Natural killer cell treated with Interleukin-12 subunit alpha and Interleukin-12 subunit beta and Interleukin-15 and Interleukin-18, amount 100 ng/mL, for 72 hours (primary cell): Measurements from ENCODE around the gene ARHGEF40. TPM values are rescaled to one million over a fixed set of nuclear protein-coding genes. Genes with fewer than 3 reads are reported as not detected.

Source experiments
- ATAC-seq, 2 donors: fragments of 150-1000 bp; cut with Tn5 transposase in 1 of 2; sonication (Bioruptor Pico), chemical (Tn5 transposase) in 1 of 2; 2 replicates each; pipeline ENCODE4 v1.10.0; 2021
- DNase-seq: peaks from one replicate; pipeline ENCODE4 v3.0.0; 2022; ENCODE audit warnings: low spot score
- H3K27ac Mint-ChIP-seq, 2 donors: 1 replicate in 1 of 2; 2 replicates in 1 of 2; pipeline ENCODE4 v1.8.0; 2022; ENCODE audit warnings: mixed read lengths in 2 of 2, mild to moderate bottlenecking in 1 of 2, moderate library complexity in 1 of 2
- H3K27me3 Mint-ChIP-seq, 2 donors: 1 replicate in 1 of 2; 2 replicates in 1 of 2; pipeline ENCODE4 v1.8.0; 2022; ENCODE audit warnings: mixed read lengths in 2 of 2
- H3K36me3 Mint-ChIP-seq: one replicate; pipeline ENCODE4 v1.8.0; 2022; ENCODE audit warnings: mixed read lengths
- H3K4me1 Mint-ChIP-seq, 2 donors: 1 replicate in 1 of 2; 2 replicates in 1 of 2; pipeline ENCODE4 v1.8.0; 2022; ENCODE audit warnings: low read depth in 2 of 2, mixed read lengths in 2 of 2, mild to moderate bottlenecking in 1 of 2
- H3K4me3 Mint-ChIP-seq: one replicate; pipeline ENCODE4 v1.8.0; 2022; ENCODE audit warnings: mixed read lengths
- H3K9me3 Mint-ChIP-seq: 2 replicates; pipeline ENCODE4 v1.8.0; 2022; ENCODE audit warnings: mixed read lengths
- total RNA-seq, 2 donors: library from RNA; stranded (reverse); gene quantifications; one replicate each; pipeline ENCODE4 v1.2.3, GENCODE V29; 2022

ARHGEF40 gene
- under 1 TPM; 0.36 to 0.75 TPM for total RNA-seq

DNA sequence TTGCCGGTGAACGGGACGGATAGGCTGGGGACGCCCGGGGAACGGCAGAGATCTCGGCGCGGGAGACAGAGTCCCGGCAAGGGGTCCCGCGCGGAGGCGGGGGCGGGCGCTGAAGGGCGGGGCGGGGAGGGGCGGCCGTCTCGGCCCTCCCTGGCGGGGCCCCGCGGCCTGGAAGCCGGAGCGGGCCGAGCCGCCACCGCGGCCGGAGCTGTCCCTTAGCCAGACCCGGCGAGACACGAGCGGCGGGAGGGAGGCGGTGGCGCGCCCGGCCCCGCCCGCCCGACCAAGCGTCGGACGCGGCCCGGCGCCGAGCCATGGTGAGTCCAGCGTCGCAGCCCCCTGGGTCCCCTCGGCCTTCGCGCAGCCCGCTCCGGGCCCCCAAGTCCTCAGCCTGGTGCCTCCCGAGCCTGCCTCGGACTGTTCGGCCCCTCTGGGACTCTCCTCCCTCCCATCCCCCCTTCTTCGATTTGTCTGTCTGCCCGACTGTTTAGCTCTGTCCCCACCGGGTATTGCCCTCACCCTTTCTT lies at the start of gene ARHGEF40:
TSS of gene ARHGEF40 (plus strand) at position 222 of the 527 bp plus-strand sequence. CDS start at position 315, 93 bp downstream.
- peak; percentile 58 for DNase-seq
- ATAC-seq = peak; percentile 48 to 60
- peak within 1 kb of the TSS in 1 of 2 donors; percentile 63 for H3K27ac Mint-ChIP-seq

DNA sequence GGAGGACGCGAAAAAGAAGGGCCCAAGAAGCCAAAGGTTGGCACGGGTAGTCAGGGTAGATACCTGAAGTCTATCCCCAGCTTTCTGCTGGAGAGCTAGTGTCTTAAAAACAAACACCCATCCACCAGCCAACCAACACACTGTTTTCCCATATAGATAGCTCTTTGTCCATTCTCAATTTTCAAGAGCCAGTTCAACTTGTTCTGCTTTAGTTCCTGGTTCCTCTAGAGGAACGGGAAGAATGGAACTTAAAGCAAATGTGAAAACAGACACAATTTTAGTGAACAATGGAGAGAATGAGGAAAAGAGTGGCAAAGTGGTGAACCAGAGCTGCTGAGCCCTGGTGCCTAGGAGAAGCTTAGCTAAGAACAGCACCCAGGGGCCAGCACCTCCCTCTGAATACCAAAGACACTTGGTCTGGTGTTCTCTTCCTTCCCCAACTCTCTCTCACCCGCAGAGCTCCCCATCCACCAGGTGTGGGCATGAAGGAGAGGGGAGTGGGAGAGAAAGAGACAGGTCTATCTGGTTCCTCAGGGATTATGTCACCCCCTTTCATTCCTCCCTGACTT lies 49.0 kb upstream of the ARHGEF40 start:
- H3K4me3 Mint-ChIP-seq = no peak overlapping the region
- no peaks in the 10 kb centered on the region for H3K36me3 Mint-ChIP-seq
- H3K4me1 Mint-ChIP-seq = peaks cover 5 to 10% of the 10 kb centered on the region in 2 donors
- H3K9me3 Mint-ChIP-seq = no peaks in the 10 kb centered on the region
- no peak overlapping the region for H3K27ac Mint-ChIP-seq
- peaks cover 10 to 16% of the 10 kb centered on the region in 2 donors for H3K27me3 Mint-ChIP-seq
- ATAC-seq (no peak), DNase-seq (no peak)

More for the DNA sequence above, at the start of gene ARHGEF40:
- Mint-ChIP-seq H3K36me3 (no peaks in the 10 kb centered on the region), H3K27me3 (peaks cover 56 to 65% of the 10 kb centered on the region in 2 donors), H3K9me3 (no peaks in the 10 kb centered on the region), H3K4me1 (peaks cover 25 to 36% of the 10 kb centered on the region in 2 donors), H3K4me3 (peak within 1 kb of the TSS; percentile 87)

- Mint-ChIP-seq H3K27me3 (peaks cover 10 to 16% of the 10 kb centered on the region in 2 donors), H3K9me3 (no peaks in the 10 kb centered on the region), H3K36me3 (no peaks in the 10 kb centered on the region), H3K27ac (no peak overlapping the region), H3K4me1 (peaks cover 5 to 10% of the 10 kb centered on the region in 2 donors), H3K4me3 (peak overlapping the region; percentile 33)
- ATAC-seq = no peak
- DNase-seq = no peak
Observed at GRCh38 chr14:21022686-21023085, 47.4 kb upstream of the ARHGEF40 start.

- H3K9me3 Mint-ChIP-seq = no peaks in the 10 kb centered on the region
Observed at GRCh38 chr14:21023174-21023573, 46.9 kb upstream of the ARHGEF40 start.

GRCh38 chr14:21023817-21024584 lies 46.1 kb upstream of the ARHGEF40 start:
- peak overlapping the region; percentile 70 for H3K4me3 Mint-ChIP-seq
- no peaks in the 10 kb centered on the region for H3K36me3 Mint-ChIP-seq
- H3K4me1 Mint-ChIP-seq = peaks cover 5 to 10% of the 10 kb centered on the region in 2 donors
- H3K9me3 Mint-ChIP-seq = no peaks in the 10 kb centered on the region
- no peak for DNase-seq
- H3K27ac Mint-ChIP-seq = no peak overlapping the region
- peaks cover 10 to 16% of the 10 kb centered on the region in 2 donors for H3K27me3 Mint-ChIP-seq
- ATAC-seq = peak in 1 of 2 donors; percentile 8

More at GRCh38 chr14:21023174-21023573, 46.9 kb upstream of the ARHGEF40 start:
- Mint-ChIP-seq H3K27ac (no peak overlapping the region), H3K27me3 (peaks cover 10 to 16% of the 10 kb centered on the region in 2 donors), H3K36me3 (no peaks in the 10 kb centered on the region), H3K4me3 (peak overlapping the region; percentile 70), H3K4me1 (peaks cover 5 to 10% of the 10 kb centered on the region in 2 donors)
- no peak for ATAC-seq
- no peak for DNase-seq

DNA sequence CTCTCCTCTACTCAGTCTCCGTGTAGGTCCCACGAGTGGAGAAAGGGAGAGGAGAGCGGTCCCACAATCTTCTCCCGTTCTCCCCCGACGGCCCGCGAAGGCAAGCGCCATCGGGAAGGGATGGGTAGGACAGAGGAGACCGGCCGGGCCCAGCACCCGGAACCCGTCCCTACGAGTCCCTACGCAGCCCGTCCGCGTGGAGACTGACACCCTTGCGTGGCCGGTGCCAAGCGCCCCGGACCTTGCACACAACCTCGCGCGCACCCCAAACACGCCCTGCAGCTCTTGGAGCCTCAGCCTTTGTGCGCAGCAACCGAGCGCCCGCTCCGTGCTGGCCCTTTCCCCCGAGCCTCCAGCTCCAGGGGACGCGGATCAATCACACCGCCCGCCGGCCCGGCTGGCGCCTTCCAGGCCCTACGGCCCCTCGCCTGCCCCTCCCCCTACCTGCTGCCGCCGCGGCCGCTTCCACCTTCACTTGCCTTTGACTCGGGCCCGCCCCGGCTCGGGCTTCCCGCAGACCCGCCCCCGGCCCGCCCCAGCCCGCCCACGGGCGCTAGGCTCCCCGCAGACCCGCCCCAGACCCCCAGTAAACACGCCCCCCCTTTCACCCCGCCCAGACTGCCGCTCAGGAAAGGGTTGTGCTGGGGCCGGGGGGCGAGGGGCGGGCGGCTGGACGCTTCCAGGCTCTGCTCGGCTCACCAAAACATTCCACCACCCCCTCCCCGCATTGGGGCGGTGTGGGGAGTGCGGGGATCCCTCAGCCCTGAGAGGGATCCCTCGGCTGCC lies 45.3 kb upstream of the ARHGEF40 start, which contains the start of gene NDRG2:
TSS of gene NDRG2 (minus strand) at position 477 of the 786 bp plus-strand sequence. CDS start 1,746 bp downstream, outside the sequence.
- peaks cover 10 to 16% of the 10 kb centered on the region in 2 donors for H3K27me3 Mint-ChIP-seq
- H3K27ac Mint-ChIP-seq = no peak within 1 kb of the TSS
- H3K4me1 Mint-ChIP-seq = peaks cover 5 to 10% of the 10 kb centered on the region in 2 donors
- no peaks in the 10 kb centered on the region for H3K36me3 Mint-ChIP-seq
- DNase-seq (peak; percentile 73), ATAC-seq (peak; percentile 85 to 87)
- peak within 1 kb of the TSS; percentile 70 for H3K4me3 Mint-ChIP-seq
- H3K9me3 Mint-ChIP-seq = no peaks in the 10 kb centered on the region

DNA sequence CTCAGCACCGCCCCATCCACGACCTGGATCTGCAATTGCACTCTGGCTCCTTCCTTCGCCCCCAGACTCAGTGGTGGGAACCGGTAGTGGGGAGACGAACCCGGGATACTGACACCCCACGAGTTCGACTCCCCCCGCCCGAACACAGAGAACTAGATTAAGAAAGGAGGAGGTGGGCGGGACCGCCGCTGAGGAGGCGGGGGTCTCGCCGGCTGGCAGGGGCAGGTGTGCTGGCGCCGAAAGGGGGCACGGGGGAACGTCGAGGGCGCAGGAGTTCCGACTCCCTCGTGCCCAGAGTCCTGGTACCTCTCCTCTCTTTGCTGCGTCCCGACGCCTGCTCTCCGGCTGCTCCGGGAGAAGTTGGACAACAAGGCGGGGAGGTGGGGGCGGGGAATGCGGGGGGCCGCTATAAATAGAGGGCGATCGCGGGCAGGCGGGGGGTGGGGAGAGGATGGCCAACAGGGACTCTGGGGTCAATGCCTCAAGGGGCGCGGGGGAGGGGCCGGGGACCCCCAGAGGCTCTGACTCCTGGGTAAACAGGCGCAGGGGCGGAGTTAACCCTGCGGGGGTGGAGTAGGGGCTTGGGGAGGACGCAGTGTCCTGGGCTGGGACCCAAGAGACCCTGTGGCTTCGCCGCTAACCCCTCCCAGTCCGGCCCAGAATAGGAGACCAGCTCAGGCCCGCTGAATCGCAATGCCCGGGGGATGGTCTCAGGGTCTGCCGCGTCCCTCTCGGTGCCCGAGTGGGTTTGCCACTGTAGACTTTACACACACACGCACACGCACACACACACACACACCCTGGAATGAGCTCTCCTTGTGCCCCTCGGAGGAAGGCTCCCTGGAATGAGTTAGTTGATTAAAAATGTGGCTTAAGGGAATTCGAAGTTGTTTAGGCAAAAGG lies 44.5 kb upstream of the ARHGEF40 start:
- no peak for DNase-seq
- ATAC-seq = no peak
- Mint-ChIP-seq H3K4me3 (peak overlapping the region; percentile 50), H3K27me3 (peaks cover 12 to 16% of the 10 kb centered on the region in 2 donors), H3K36me3 (no peaks in the 10 kb centered on the region), H3K4me1 (peaks cover 5 to 10% of the 10 kb centered on the region in 2 donors), H3K27ac (no peak overlapping the region), H3K9me3 (no peaks in the 10 kb centered on the region)

- Mint-ChIP-seq H3K4me1 (peaks cover 5 to 10% of the 10 kb centered on the region in 2 donors), H3K4me3 (no peak overlapping the region), H3K36me3 (no peaks in the 10 kb centered on the region), H3K27me3 (peaks cover 12 to 16% of the 10 kb centered on the region in 2 donors), H3K9me3 (no peaks in the 10 kb centered on the region), H3K27ac (no peak overlapping the region)
- ATAC-seq (no peak), DNase-seq (no peak)
Observed at GRCh38 chr14:21026274-21026987, 43.7 kb upstream of the ARHGEF40 start.

- Mint-ChIP-seq H3K36me3 (no peaks in the 10 kb centered on the region), H3K4me1 (peaks cover 5 to 10% of the 10 kb centered on the region in 2 donors), H3K4me3 (no peak overlapping the region), H3K27ac (peak overlapping the region in 1 of 2 donors; percentile 23), H3K27me3 (peaks cover 13 to 15% of the 10 kb centered on the region in 2 donors), H3K9me3 (no peaks in the 10 kb centered on the region)
- no peak for DNase-seq
- ATAC-seq = no peak
Observed at GRCh38 chr14:21026988-21027315, 43.2 kb upstream of the ARHGEF40 start.

DNA sequence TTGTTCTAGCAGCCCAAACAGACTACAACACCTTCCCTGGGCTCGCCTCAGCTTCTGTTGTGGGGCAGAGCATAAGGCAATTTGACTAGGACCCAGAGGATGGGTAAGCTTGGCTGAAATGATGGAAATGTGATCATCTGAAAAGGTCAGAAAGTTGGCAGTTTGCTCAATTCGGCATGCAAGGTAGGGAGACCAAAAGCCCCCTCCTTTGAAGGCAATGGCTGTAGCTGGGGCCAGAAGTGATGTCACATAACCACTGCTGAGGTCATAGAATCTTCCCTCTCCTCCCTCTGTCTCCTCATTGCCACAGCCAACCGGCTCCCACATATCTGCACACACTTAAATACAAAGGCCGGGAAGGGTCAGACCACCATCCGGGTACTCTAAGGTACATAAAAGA lies 40.2 kb upstream of the ARHGEF40 start, which contains the start of gene TPPP2:
TSS of gene TPPP2 (plus strand) at position 301 of the 400 bp plus-strand sequence. CDS start 365 bp downstream, outside the sequence.
- H3K27ac Mint-ChIP-seq = no peak within 1 kb of the TSS
- peaks cover 12 to 14% of the 10 kb centered on the region in 2 donors for H3K27me3 Mint-ChIP-seq
- ATAC-seq (no peak), DNase-seq (no peak)
- H3K9me3 Mint-ChIP-seq = no peaks in the 10 kb centered on the region
- no peak within 1 kb of the TSS for H3K4me3 Mint-ChIP-seq
- no peaks in the 10 kb centered on the region for H3K36me3 Mint-ChIP-seq
- no peaks in the 10 kb centered on the region for H3K4me1 Mint-ChIP-seq

DNA sequence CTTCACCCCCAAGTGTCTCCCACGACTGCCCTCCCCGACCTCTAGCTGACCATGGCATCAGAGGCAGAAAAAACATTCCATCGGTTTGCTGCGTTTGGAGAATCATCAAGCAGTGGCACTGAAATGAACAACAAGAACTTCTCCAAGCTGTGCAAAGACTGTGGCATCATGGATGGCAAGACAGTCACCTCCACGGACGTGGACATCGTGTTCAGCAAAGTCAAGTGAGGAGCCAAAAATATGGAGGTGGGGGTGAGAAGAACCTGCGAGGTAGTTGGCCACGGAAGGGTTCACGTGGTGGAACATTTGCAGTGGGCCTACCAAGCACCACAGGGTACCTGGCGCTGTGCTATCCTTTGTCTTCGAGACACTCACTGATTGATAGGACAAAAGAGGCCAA lies 39.6 kb upstream of the ARHGEF40 start:
- Mint-ChIP-seq H3K27me3 (peaks cover 12 to 17% of the 10 kb centered on the region in 2 donors), H3K27ac (no peak overlapping the region), H3K4me3 (no peak overlapping the region), H3K4me1 (no peaks in the 10 kb centered on the region), H3K9me3 (no peaks in the 10 kb centered on the region), H3K36me3 (no peaks in the 10 kb centered on the region)
- ATAC-seq (no peak), DNase-seq (no peak)
